SH-SY5Y (cell line): ENCODE results near the gene SMIM35.

Source experiments
- GATA2 ChIP-seq: IDR thresholded peaks from 2 replicates; pipeline ENCODE4 v1.6.1; 2011; ENCODE audit warnings: mild to moderate bottlenecking, low read depth, low read length
- GATA3 ChIP-seq: IDR thresholded peaks from 2 replicates; pipeline ENCODE4 v1.6.1; 2011; ENCODE audit warnings: low read depth, mild to moderate bottlenecking, low read length, moderate library complexity

DNA sequence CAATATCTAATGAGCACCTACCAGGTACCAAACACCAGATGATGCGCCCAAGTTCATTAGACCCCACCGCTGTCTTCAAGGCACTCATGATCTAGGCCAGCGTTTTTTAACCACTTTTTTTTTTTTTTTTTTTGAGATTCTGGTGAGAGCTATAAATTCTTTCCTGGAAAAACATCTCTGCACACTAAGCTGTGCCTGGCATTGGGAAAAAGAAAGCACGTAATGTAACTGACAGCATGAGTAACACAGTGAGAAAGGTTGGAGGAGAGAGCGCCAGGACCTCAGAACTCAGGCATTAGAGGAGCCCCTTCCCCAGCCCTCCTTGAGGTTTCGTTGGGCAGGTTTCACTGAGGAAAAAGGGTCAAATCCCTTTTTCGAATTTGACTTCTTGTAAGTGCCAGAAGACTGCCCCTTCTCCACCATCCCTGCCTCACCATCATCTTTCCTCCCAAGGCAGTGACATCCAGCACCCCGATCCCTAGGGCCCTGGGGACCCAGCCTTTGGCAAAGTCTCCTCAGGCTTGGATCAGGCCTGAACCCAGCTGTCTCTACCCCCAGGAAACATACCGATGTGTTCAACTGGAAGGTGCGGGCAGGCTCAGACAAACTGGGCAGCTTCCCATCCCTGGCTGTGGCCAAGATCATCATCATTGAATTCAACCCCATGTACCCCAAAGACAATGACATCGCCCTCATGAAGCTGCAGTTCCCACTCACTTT, 26.1 kb upstream of the SMIM35 start:
- TF ChIP-seq GATA2 = no peak
- TF ChIP-seq GATA3 = no peak
